Activated CD4-positive, alpha-beta T cell treated with anti-CD3 and anti-CD28 coated beads for 4 hours (primary cell): ENCODE measurements around the gene PCDH9.
"Not testable (repeated sequence)": the region's sequence is repeated elsewhere in the genome, so short reads cannot be mapped to it uniquely, and the experiment has no call there.

ENCODE experiments used
- DNase-seq, 2 donors: peaks; one replicate each; pipeline ENCODE4 v3.0.0-alpha.2; 2020

The PCDH9 gene

DNA sequence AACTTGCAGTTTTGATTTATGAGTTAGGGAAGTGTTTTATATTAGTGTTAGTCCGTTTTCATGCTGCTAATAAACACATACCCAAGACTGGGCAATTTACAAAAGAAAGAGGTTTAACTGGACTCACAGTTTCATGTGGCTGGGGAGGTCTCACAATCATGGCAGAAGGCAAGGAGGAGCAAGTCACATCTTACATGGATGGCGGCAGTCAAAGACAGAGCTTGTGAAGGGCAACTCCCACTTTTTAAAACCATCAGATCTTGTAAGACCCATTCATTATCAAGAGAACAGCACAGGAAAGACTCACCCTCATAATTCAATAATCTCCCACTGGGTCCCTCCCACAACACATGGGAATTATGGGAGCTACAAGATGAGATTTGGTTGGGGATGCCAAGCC, 349.0 kb downstream of the PCDH9 start:
- not testable (repeated sequence) for DNase-seq

DNA sequence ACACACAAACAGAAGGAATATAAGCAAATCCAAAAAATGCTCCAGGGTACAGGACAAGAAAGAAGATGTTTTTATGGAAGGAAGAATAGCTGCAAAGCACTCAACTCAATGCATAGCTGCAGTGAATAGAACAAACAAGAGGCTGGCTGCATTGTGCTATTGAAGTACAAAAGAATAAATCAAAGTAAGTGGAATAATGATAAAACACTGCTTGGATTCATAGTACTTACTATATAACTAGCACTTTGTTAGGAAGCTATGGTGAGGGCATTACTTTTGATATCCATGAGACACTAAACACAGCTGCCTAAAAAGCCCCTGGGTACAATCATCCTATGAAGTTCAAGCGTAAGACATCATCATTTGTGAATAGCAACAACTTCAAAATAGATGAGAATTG, 350.1 kb downstream of the PCDH9 start:
- no peak for DNase-seq

DNA sequence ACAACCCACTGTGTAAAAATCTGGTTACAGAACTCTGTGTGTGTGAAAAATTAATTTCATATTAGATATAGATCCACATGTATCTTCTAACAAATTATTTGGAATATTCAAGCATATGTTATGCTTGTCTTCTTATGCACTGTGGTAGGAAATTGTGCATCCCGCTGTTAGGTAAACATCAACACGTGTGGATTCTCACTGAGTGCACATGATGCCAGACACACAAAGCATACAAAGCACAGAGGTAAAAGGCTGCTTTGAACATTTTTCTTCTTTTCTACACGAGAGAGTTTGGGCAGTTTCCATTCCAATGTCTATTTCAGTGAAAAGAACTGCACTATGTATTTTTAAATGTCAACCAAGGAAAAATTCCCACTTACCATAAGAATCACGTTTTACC, 354.9 kb downstream of the PCDH9 start:
- DNase-seq, result no peak

DNA sequence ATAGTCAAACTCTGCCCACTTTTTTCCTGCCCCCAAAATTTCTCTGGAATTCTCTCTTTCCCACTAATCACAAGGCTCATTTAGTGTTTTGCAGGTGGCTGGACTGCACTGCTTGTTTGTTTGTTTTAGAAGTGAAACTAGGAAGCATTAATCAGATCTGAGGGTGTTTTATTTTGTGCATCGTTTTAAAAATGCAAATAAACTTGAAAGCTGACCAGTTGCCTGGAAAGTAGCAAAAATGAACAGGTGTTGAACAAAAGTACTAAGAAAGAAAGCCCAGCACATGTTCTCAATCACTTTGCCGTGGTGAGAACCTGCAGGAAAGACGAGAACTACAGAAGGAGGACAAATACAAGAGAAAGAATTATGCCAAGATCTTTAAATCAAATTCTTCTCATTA, 365.5 kb downstream of the PCDH9 start:
- no peak for DNase-seq

DNA sequence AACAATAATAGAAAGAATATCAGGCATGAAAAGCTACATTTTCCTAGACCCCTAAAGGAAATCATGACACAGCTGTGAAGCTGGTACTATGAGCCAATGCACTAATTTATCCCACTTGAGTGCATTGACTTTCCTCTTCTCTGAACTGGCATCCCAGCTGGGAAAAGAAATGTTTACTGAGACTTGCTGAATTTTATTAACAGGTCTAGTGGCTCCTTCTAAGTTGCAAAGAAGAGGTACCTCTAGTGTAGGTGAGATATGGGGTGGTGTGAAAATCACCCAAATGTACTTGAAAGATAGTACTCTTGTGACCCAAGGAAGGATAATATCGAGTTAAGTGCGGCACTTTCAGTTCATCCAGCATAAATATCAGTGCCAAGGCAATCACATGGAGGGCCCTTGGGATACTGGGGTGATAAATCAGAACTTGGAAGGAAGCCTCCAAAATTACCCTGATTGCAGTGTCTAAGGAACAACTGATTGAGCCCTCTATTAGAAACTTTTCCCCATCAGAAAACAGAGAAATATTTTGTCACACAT, 369.2 kb downstream of the PCDH9 start:
- DNase-seq, result no peak

DNA sequence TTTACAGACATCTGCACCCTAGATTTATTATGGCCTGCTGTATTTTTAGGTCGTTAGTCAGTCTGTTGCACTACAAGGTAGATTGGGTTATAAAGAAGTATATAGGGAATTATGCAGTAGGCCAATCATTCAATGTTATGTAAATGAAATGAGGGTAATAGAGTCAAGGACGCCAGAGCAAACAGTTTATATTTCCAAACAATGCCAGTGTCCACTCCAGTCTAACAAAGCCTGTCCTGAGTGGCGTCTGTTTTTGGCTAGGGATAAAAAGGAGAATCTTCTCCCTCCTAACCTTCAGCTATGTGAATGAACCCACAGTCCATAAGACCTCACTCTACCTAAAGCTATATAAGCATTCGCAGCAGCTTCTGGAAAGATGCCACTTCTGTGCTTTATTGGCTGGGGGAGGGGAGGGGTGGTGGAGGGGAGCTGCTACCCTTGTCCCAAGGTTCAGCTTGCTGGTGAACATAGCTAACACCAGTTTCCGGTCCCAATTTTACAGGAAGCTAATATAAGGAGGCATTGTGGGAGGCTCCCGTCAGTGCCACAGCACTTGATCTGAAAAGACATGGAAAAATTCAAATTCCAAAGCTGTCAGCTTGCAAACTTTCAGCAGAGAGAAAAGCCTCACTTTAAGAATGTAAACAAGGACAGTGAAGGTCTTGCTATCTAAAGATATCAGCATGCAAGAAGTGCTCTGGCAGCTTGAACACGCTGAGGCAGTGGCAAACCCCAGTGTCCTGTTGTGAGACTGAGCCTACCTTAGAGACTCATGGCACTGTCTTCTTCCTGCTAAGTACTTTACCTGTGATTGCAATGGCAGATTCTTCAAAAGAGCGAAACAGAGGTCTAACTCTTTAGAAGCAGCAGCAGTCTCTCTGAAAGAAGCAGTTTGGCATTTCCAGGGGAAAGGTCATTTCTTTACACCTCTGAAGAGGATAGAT, 369.9 kb downstream of the PCDH9 start:
- DNase-seq, result no peak

DNA sequence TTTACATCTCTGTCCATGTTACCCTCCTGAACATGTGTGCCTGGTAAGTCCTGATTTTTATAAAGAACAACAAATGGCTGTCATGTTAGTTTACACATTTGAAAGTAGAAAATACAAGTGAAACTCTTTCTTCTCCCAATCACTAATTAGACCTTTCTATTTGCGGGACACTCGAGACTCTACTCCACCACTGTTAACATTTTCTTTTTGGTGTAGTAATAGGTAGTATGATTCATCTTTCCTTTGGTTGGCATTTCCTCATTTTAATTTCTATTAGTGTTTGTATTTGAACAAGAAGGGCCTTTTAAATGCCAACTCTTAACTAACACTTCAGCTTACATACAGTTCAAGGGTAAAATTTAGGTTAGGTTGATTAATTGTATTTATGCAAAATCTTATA, 371.1 kb downstream of the PCDH9 start:
- no peak for DNase-seq

GRCh38 chr13:66858163-66858562, 372.0 kb downstream of the PCDH9 start:
- no peak for DNase-seq

GRCh38 chr13:66855131-66855530, 375.0 kb downstream of the PCDH9 start:
- DNase-seq, result no peak

- DNase-seq, result no peak
Observed at GRCh38 chr13:66853564-66853963, 376.6 kb downstream of the PCDH9 start.

DNA sequence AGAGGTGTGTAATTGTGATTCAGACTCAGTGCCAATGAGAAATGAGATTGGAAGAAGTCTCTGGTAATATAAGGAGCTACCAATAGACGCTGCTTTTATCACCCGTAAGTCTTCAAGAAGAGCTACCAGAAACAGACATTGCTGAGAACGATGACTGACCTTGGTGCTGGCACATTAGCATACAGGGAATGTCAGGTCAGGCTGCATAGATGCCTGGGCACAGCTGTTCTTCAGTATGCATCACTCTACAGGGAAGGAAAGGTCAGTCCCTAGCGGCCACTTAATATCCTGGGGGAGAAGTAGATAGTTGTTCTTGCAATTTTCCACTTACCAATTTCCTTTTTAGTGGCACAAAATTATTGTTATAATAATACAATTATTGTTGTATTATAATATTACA, 380.4 kb downstream of the PCDH9 start:
- no peak for DNase-seq

DNA sequence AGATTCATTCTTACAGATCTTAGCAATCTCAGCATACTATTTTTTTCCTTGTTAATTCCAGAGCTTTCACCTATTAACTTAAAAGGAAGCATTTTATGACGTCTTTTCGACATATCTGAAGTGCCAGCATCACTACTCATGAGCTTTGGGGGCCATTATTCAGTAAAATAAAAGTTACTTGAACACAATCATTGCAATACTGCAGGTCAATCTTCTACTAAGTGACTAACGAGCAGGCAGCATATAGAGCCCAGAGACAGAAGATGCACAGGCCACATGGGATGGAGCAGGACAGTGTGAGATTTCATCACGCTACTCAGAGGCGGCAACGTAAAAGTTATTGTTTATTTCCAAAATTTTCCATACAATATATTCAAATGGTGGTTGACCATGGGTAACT, 382.6 kb downstream of the PCDH9 start:
- DNase-seq, result no peak

DNA sequence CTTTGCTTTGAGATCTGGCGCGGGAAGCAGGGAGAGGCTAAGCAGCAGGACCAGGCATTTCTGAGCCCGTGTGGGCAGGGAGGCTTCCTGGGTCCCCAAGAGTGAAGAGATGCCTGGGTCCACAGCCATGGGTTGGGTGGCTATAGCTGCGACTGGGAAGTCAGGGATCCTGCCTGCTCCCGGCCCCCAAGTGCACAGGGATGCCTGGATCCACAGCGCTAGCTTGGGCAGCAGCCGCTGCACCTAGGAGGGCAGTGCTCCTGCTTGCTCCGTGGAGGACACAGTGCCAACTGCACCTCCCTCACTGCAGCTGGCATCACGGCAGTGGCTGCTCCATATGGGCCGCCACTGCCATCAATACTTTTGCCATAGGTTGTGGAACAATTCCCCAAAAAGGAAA, 384.7 kb downstream of the PCDH9 start:
- no peak for DNase-seq

DNA sequence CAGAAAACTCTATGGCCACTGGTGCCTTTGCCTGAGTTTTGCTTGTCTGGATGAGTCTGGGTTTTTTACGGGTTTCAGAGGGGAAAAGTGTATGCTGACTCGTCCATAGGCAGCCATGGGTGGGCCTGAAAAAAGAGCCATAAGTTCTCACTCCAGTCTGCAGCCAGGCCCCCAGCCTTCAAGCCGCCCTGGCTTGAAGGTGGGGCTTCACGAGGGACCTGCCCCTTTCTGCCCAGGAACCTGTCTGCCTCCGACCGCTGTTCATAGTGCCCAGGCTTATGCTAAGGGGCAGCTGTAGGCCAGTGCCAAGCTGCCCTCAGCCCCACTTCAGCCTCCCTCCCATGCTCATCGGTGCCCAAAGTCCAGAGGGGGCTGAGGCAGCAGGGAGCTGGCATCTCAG, 385.2 kb downstream of the PCDH9 start:
- DNase-seq, result no peak

GRCh38 chr13:66842766-66843165, 387.4 kb downstream of the PCDH9 start:
- no peak for DNase-seq

DNA sequence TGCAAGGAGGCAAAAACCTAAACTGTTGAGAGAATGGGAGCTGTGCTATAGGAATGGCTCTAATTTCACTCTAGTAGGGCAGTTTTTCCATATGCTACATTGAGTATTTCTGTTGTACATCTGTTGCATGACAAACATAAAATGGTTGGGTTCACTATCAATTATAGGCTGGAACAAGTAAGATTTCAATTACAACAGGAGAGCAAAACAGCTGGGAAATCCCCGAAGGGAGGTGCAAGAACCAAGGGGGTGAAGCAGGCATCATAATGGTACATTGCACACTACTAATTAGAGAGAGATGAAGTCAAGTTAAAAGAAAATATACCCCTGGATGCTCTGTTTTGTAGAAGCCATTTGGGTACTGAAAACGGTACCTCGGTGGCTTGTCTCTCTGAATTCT, 389.5 kb downstream of the PCDH9 start:
- no peak for DNase-seq

DNA sequence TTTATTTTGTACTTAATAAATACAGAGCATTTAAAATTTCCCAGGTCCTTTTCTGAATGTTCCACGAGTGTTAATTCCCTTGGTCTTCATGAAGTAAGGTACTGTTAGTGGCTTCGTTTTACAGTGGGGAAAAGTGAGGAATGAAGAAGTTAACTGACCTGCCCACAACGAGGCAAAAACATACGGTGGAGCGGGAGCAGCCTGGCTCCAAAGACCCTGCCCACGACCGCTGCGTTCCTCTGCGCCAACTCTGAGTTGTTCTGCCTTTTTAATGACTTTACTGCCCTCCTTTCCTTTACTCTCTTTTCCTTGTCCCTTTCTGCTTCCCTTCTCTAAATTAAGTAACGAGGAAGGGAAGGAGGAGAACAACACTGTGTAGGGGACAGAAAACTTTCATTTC, 392.9 kb downstream of the PCDH9 start:
- DNase-seq, result no peak

- DNase-seq, result no peak
Observed at GRCh38 chr13:66835040-66835628, 395.0 kb downstream of the PCDH9 start.

DNA sequence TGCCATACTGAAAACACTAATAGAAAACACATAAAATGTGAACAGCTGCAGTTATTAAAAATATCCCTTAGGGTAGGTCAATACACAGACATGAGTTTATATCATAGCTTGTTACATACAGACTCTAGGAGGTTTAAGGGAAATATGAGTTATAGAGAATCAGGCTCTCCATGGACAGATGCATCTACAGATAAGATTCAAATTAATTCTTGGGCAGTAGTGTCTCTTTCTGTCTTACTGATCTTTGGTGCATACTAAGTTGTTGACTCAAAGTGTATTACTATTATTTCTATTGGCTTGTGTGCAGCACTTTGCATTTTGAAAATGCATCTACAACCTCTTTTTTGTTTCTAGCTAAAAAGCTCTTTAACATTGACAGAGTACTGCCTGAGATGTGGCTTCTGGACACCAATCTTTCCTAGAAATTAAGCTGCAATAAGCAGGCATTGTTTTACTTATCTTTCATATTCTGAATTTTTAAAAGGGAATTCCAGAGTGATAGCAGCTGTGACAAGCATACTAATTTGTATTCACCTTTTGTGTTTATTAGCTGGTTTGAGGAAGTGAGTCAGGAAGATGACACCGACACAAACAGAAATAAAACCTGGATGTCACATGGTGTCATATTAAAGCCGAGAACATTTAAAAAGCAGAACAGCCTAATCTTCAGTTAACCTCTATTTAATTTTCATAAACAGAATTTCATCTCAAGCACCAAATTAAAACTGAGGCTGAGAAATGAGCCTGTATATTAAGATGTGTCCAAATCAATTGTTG, 399.0 kb downstream of the PCDH9 start:
- no peak for DNase-seq

GRCh38 chr13:66829803-66830202, 400.3 kb downstream of the PCDH9 start:
- DNase-seq, result no peak

GRCh38 chr13:66826398-66826797, 403.7 kb downstream of the PCDH9 start:
- no peak for DNase-seq

DNA sequence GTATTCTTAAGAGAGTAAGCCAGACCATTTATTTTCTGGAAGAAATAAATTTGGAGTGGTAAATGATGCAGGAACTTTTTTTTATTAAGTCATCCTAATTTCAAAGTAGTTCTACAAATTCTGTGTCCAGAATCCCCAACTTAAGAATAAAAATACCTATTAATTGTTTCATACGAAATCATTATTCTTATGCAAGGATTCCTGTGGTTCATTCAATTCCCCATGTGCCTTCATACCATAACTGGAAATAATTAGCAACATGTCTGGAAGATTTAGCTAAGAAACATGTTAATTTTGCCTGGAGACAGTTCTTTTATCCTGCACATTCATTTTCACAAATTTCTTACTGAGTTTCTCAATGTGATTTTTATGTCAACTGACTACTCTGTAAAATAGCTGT, 408.6 kb downstream of the PCDH9 start:
- no peak for DNase-seq

DNA sequence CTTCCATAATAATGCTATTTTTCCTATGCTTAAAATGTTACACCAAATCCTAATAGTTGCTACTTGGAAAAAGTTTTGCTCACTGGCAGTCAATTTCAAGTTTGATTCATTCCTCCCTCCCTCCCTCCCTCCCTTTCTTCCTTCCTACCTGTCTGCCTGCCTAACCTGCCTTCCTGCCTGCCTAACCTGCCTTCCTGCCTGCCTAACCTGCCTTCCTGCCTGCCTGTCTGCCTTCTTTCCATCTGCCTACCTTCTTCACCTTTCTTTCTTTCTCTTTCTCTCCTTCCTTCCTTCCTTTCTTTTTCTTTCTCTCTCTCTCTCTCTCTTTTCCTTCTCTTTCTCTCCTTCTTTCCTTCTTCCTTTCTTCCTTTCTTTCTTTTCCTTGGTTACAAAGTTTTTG, 418.7 kb downstream of the PCDH9 start:
- DNase-seq, result no peak

DNA sequence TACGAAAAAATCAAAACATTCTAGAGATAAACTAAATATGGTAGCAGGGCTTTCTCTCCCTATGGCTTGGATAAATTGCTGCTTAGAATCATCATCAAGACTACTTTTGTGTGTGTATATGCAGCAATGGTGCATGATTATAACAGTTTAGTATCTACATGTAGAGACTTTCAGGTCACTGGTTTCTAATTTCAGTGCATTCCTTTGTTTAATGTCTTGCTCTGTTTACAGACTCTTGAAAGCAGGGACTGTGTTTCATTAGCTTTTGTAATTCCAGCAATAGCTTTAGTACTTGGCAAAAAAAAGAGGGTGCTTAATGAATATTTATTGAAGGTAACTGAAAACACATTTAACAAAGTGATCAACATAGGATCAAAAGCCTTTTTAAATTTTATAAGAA, 420.7 kb downstream of the PCDH9 start:
- no peak for DNase-seq
